Sigmoid colon (tissue), 4 donors: Measurements from ENCODE around the gene PTPN2.

ENCODE experiments used
- CTCF ChIP-seq, 4 experiments: fragments of 450-650 bp in 3 of 4; fragments of 200-600 bp in 1 of 4; IDR thresholded peaks; one replicate each; pipeline ENCODE4 v1.5.1; 2016 to 2019; ENCODE audit warnings: antibody characterized with exemption in 4 of 4, mild to moderate bottlenecking in 3 of 4, moderate library complexity in 2 of 4
- POLR2A ChIP-seq, 2 donors: fragments of 450-650 bp; IDR thresholded peaks; one replicate each; pipeline ENCODE4 v1.6.1; 2016; ENCODE audit warnings: antibody characterized with exemption in 2 of 2, mild to moderate bottlenecking in 2 of 2, moderate library complexity in 2 of 2
- POLR2AphosphoS5 ChIP-seq, 4 donors: sonication (generic); formaldehyde crosslinking; IDR thresholded peaks; one replicate each; pipeline ENCODE4 v1.6.1; 2017; ENCODE audit warnings: antibody characterized with exemption in 4 of 4

DNA sequence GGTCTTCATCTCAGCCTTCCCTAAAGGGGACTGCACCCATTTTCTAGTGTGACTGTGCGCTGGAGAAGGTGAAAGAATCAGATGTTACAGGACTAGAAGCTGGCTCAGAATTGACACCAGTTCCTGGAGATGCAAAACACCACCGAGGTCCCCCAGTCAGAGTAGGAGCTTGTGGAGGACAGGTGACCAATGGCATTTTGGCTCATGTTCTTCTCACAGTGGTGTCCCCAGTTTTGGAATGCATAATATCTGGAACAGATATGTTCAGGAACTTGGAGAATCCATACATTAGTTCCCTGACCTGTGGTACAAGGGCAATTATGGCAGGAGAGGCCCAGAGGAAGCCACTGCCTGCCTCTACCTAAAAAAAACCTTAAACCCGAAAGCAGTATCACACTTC lies 114.9 kb downstream of the PTPN2 start:
- no peak for TF ChIP-seq CTCF (IDR thresholded peaks at IDR 0.05)
- TF ChIP-seq POLR2A (IDR thresholded peaks at IDR 0.05), result no peak
- TF ChIP-seq POLR2AphosphoS5 (IDR thresholded peaks at IDR 0.05), result no peak
